Hematopoietic multipotent progenitor cell treated with erythropoietin and hydrocortisone succinate and interleukin-3 and kit ligand, for 6 days (in vitro differentiated cells): ENCODE measurements around the gene SIRPG.
"Not testable (repeated sequence)": the region's sequence is repeated elsewhere in the genome, so short reads cannot be mapped to it uniquely, and the experiment has no call there.

Source experiments
- DNase-seq: peaks from one replicate; pipeline ENCODE4 v3.0.0-alpha.2; 2015

The SIRPG gene

DNA sequence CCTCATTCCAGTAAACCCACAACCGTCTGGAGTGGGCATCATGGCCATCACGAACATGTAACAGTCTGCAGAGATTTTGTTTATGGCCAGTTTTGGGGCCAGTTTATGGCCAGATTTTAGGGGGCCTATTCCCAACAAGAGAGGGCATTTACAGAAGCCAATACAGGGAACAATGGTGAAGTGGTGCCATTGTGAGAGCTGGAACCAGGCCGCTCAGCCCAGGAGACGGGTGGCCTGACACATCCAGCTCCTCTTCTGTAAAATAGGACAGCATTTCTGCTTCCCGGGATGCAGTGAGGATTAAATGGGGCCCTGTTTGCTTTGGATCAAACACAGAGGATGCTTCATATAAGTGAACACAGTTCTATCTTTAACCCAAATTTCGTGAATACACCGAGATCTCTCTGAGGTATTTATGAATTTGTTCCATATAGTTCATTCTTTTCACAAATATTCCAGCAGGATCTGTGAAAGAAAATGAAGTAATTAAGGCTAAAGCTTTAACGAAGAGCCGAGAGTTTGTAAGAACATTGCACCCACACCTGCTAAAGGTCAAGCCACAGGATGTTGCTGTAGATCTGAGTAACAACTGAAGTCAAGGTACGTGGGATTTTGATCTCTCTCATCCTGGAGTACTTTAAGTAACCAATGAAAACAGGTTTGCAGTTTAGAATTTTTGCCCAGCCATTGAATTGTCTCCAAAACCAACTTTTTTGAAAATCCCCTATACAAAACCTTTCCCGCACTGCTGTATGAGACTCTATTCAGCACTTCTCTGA lies 14.5 kb upstream of the SIRPG start:
- no peak for DNase-seq

DNA sequence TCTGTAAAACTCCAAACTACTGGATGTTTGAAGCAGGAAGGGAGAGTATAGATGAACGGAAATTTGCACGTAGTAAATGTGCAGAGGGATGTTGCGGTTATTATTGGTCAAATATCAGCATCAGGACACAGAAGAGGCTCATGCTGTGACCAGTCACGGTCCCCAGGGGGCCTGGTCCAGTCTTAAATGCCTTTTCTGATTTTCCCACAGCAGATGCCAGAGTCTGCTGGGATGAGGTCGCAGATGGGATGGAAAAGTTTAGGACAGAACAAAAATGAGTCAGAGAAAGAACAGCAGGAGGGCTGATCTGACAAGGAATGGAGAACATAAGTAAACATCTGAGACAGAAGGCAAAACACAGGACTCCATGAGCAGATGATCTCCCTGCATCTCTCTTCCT lies 11.7 kb upstream of the SIRPG start:
- no peak for DNase-seq

DNA sequence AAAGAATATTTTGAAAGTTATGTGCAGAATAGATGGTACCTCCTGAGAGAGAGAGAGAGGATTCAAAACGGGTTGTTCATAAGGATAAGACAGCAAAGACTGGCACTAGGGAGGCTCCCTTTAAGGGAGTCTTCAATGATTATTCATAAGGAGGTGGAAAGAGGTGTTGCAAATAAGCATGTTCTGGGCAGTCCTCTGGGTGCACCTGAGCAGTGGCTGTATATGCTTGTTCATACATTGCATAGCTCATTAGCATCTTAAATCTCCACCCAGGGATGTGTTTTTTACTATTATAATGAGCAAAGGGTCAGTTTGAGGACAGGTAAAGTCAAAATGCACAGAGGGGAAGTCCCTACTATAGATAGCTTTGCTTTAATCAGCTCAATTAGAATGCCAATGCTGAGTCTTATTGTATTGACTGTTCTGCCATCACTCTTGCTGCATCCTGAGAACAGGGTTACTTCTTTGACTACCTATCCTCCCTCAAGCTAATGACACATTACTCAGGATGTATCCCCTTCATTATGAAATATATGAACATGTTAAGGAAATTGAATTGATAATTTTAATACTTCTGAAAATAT lies 10.0 kb upstream of the SIRPG start:
- no peak for DNase-seq

DNA sequence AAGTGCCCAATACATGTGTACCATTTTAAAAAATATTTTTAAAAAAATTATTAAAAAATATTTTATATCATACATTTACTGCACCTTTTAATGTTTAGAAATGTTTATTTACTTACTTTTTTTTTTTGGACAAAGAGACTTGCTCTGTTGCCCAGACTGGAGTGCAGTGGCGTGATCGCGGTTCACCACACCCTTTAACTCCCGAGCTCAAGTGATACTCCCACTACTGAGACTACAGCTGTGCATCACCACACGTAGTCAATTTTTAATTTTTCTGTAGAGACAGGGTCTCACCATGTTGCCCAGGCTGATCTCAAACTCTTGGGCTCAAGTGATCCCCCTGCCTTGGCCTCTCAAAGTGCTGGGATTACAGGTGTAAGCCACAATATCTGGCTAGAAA lies 9.2 kb upstream of the SIRPG start:
- DNase-seq: no peak

DNA sequence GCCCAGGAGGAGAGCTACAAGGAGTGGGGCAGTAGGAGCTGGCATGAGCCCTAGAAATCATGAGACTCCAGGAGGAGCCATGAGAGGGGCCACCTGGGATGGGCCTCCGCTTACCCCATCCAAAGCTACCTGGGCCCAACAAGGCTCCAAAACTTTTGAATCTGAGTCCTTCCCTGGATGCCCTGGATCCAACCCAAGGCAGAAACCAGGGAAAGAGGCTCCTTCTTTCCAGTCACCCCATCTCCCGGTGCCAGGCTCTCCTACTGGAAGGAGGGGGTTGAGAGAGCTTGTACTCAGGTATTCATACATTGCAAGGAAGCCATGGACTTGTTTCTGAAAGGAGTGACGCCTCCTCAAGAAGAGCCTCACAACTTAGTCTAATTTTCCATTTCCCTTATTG lies 7.8 kb upstream of the SIRPG start:
- no peak for DNase-seq

DNA sequence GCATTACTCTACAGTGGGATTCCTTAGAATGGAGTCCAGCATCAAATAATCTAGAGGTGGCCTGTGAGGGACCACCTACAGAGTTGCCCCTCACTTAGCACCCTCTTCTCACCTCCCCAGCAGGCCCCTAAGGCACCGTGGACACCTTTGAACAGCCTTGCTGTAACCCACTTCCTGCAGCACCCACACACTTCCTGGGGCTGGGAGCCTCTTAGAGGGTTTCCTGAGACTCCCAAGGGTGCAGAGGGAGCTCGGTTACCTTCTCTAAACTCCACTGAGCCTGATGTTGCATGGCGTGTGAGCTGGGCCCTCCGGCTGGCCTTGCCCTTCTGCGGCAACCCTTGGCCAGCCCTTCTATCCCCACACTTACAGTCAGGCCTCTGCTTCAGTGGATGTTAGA lies 7.3 kb upstream of the SIRPG start:
- DNase-seq: no peak

DNA sequence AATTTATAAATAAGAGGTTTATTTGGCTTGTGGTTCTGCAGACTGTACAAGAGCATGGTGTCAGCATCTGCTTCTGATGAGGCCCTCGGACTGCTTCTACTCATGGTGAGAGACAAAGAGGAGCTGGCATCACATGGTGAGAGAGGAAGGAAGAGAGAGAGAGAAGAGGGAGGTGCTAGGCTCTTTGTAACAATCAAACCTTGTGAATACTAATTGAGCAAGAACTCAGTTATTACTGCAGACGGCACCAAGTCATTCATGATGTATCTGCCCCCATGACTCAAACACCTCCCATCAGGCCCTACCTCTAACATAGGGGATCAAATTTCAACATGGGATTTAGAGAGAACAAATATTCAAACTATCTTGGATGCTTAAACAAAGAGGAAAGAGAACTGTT lies 6.3 kb upstream of the SIRPG start:
- DNase-seq: no peak

DNA sequence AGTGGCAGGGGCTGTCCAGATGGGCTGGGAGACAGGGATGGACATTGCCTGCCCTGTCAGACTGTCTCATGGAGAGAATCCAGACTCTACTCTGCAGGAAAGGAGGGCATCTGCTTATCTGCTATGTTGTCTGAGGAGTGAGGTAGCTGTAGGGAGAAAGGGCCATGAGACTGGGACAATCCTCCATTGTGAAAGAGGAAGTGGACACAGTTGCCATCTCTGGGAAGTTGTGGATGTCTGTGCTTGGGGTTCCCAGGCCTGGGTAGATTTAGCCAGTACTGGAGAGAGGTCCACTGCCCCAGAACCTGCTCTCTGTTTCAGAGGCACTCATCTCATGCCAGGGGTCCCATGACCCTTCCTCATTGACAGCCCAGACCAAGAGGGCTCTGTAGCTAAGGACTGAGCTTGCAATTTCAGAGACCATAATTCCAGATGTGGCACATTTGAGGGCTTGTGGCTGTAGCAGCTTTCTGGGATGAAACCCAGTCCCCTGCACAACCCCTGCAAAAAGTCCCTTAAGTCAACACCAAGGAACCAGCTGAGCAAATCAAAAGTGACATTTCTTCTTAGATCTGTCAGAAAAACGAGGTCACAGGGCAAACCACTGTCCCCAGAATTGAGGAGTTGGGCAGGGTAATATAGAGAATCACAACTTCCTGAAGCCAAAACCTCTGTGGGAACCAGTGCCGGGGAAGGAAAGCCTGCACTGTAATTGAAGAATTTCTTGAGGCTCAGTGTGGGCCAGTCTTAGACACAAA lies 4.1 kb upstream of the SIRPG start:
- DNase-seq: no peak

DNA sequence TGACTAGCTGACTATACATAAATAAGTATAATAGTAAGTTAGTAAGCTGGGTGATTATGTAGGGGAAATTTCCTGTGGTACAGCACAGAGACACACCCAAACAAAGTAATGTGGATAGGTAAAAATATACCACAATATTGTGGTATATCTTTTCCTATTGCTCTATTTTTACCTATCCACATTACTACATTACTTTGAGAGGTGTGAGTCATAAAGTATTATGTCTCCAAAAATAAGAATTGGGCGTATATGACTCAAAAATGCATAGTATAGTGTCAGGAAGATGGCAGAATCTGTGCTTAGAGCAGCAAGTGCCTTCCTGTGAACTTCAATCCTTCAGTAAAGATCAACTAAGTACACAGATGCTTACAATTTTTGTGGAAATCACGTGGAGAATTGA lies 2.7 kb upstream of the SIRPG start:
- DNase-seq: no peak

DNA sequence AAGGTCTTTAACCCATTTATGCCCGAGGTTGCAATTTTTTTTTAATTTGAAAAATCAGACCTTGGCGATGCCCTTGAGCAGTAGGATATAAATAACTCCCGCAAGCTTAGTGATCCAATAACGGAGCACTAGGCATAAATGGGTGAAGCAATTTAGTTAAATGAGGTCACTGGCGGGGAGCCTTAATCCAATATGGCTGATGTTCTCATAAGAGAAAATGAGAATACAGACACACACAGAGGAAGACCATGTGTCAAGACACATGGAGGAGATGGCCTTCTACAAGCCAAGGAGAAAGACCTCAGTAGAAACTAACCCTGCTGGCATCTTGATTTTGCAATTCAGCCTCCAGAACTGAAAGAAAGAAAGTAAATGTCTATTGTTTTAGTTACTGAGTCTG lies 735 bp downstream of the SIRPG start:
- no peak for DNase-seq

DNA sequence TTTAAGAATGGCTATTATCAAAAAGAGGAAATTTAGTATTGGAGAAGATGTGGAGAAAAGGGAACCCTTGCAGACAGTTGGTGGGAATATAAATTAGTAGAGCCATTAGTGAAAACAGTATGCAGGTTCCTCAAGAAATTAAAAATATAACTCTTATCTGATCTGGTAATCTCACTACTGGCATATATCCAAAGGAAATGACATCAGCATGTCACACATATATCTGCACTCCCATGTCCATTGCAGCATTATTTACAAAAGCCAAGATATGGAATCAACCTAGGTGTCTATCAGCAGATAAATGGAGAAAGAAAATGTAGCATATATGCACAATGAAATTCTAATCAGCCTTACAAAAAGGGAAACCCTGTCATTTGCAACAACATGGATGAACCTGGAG lies 2.6 kb downstream of the SIRPG start:
- peak; percentile 15 for DNase-seq

DNA sequence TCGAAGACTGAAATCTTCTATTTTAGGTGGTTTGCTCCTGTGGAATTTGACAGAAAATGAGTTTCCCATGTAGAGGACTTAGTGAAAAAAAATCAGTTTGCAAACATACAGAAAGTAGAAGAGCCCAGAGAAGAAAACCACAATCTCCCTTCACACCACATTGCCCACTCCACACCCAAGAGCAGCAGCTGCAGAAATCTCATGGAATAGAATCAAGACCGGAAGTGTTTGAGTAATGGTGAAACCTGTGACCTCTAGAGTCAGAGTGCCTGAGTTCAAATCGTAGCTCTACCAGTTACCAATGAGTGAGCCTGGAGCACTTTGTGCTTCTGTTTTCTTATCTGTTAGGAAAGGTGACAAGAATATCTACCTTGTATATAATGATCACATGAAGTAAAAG lies 4.6 kb downstream of the SIRPG start:
- no peak for DNase-seq

DNA sequence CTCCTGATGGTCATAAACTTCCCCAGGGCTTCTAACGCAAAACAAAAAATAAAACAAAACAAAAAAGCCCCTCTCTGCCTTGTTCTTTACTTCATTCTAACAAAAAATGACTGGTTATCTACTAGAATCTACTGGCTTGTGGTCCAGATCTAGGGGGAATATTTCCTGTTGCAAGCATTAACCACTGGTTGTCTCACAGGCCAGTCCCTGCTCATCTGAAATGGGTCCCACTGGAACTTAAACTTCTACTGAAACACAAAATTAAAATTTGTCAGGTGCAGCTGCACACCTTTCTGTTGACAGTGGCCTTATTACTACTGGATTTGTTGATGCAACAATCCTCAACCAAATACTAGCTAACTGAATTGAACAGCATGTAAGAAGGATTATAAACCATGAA lies 5.5 kb downstream of the SIRPG start:
- peak; percentile 23 for DNase-seq

DNA sequence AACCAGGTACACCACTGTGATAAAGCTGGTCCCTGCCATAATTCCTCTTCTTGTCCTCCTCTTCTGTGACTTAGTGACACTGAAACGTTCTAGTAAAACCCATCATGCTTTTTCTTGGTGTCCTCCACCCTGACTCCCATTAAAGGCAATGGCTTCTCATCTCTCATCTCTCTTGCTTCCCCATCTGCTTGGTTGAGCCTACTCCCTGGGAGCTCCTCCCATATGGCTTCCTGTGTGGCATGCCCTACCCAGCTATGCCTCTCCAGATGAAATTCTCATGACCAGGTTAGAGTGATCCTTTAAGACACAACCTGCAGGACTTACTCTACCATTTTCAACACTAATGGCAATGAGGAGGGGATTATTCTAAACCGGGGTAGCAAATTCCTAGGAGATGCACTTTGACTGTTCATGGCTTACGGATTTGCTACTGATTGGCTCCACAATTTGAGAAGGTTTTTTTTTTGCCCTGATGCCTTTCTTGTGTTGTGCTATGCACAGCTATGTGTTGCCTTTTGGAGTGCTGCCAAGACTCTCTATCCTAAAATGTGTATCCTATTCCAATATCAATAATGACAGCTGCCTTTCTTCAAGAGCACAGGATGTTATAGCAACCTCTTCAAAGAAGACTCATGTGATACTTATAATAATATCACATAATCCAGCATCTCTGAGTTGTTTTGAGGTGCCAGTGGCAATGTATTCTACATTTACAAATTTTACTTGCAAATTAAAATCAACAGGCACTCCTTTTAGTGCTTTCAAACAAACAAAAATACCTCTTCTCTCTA lies 6.1 kb downstream of the SIRPG start:
- peak; percentile 14 for DNase-seq

DNA sequence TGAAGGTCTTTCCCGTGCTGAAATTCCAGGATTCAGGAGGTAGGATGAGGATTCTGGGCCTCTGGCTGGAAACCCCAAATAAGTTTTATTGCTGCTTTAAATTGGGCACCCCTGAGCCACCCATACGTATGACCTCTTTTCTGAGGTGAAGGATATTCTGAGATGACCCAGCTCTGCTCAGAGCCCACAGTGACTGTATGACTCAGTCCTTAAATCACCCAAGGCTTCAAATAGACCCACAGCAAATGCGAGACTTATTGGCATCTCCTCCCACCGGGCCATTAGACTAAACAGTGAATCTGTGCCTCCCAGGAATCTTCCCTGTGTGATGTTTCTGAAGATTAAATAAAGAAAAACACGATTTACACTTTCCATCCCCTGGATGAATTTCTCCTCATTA lies 9.5 kb downstream of the SIRPG start:
- no peak for DNase-seq

DNA sequence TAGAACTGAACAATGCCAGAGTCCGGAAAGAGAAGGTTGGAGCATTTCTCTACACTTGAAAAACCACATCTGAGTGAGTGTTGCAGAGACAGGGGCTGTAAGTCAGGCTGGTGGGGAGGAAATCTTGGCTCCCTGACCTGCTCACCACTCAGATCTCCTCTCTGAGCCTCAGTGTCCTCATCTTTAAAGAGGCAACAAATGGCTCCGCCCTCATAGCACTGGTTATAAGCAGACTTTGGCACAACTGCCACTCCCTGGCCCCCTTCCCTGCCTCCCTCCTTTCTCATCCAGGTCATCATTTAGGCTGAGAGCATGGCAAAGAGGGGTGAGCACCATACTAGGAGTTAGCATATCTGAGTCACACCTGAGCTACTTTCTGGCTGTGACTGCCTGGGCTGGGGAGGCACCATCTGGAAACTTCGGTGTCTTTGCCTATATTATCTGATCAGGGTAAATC lies 10.6 kb downstream of the SIRPG start:
- no peak for DNase-seq

DNA sequence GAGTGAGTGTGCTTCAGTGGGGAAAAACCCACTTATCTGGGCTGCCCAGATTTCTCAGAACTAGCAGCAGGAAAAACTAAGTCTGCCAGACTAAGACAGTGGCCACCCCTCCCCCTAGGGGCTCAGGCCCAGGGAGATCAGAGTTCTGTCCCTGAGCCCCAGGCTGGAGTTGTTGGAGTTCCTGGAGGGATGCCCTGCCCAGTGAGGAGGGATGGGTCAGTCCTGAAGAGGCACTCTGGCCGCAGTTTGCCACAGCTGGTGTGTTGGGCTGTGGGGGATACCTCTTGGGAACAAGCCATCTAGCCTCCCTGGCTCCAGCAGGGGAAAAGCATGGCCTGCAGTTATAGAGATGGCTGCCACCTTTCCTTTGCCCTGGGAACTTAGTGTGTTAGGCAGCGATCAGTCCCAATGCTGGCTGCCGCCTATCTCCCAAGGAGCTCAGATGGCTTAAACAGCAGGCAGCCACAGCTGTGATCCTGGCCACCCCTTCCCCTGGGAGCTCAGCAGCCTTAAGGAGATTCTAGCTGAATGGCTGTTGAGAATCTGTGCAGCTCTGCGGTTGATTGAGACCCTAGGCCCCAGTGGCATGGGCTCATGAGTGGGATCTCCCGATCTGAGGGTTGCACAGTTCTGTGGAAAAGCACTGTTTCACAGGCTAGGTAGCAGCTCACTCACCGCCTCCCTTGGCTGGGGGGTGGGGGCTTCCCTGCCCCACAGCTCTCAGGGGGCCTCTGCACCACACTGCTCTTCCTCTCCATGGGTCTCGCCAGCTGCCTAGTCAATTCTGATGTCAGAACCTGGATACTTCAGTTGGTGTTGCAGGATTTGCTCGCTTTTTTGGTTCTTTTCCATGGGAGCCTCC lies 13.2 kb downstream of the SIRPG start:
- no peak for DNase-seq

DNA sequence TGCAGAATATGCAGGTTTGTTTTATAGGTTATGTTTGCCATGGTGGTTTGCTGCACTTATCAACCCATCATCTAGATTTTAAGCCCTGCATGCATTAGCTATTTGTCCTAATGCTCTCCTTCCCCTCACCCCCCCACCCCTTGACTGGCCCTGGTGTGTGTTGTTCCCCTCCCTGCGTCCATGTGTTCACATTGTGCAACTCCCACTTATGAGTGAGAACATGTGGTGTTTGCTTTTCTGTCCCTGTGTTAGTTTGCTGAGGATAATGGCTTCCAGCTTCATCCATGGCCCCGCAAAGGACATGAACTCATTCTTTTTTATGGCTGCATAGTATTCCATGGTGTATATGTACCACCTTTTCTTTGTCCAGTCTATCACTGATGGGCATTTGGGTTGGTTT lies 18.9 kb downstream of the SIRPG start:
- not testable (repeated sequence) for DNase-seq

DNA sequence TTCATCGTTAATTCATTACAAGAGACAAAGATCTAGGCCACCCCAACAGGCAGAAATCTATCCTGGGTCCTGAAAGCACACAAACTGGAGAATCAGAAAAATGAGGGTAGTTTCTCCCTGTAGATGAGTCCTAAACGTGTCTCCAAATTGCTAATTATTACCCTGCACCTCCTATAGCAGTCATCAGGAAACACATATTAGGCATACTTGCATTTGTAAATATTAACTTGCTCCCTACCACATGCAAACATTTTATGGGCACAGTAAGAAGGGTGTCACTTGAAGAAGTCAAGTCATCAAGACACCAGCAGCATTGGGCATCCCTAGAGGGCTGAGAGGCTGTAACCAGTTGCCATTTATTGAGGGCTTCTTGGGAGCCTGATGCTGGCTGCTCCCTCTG lies 19.8 kb downstream of the SIRPG start:
- no peak for DNase-seq

DNA sequence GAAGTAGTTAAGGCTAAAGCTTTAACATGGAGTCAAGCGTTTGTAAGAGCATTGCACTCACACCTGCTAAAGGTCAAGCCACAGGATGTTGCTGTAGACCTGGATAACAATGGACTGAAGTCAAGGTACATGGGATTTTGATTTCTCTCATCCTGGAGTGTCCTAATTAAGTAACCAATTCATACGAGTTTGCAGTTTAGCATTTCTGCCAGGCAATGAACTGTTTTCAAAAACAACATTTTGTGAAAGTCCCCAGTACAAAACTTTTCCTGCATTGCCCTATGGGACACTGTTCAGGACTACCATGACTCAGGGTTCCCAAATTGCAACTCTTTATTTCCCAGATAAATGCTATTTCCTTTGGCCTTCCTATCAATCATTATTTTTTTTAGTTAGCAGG lies 20.4 kb downstream of the SIRPG start:
- DNase-seq: no peak

DNA sequence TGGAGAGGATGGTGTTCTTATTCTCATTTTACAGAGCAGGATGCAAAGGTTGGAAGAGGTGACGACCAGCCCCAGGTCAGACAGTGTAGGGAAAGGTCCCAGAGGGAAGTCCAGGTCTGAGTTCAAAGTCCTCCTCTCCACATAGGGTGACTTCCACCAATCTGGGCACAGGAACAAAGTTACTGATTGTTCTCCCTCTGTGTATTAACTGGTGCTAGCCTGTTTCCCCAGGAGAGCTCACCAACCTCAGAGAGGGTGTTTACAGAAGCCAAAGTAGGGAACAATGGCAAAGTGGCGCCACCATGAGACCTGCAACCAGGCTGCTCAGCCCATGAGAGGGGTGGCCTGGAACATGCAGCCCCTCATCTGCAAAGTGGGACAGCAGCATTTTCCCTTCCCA lies 21.0 kb downstream of the SIRPG start:
- DNase-seq: no peak

DNA sequence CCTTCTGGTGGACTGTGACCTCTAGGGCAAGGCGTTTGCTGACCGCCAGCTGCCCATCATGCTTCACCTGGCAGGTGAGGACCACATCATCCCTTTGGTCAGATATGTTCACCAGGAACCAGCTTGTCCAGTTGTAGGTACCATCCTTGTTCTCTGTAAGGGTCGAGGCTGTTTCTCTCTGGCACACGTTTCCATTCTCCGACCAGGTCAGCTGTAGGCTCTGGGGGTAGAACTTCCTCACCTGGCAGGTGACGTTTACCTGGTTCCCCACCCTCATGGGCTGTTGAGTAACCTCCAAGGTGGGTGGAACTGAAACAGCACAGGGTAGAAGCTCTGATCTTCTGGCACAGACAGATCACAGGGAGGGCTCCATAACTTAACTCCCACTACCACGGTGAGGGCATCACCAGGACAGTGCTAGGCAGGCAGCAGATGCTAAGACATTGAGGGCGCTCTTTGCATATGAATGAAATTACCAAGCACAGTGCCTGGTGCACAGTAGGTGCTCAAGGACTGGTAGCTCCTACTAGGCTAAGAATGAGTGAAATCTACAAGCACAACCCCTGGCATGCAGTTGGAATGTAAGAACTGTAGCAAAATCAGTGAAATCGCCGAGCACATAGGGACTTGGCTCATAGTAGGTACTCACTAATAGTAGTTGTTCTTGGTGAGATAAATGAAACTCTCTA lies 22.1 kb downstream of the SIRPG start:
- no peak for DNase-seq
